Measurements from ENCODE around the gene MAPK1IP1L.

DNA sequence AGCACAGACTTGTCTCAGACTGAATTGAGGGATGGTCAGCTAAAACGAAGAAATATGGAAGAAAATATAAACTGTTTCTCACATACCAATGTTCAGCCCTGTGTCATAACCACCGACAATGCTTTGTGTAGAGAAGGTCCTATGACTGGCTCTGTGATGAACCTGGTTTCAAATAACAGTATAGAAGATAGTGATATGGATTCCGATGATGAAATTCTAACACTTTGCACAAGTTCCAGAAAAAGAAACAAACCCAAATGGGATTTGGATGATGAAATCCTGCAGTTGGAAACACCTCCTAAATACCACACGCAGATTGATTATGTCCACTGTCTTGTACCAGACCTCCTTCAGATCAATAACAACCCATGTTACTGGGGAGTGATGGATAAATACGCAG, 7.9 kb upstream of the MAPK1IP1L start:
- TF ChIP-seq, protein P1, sequence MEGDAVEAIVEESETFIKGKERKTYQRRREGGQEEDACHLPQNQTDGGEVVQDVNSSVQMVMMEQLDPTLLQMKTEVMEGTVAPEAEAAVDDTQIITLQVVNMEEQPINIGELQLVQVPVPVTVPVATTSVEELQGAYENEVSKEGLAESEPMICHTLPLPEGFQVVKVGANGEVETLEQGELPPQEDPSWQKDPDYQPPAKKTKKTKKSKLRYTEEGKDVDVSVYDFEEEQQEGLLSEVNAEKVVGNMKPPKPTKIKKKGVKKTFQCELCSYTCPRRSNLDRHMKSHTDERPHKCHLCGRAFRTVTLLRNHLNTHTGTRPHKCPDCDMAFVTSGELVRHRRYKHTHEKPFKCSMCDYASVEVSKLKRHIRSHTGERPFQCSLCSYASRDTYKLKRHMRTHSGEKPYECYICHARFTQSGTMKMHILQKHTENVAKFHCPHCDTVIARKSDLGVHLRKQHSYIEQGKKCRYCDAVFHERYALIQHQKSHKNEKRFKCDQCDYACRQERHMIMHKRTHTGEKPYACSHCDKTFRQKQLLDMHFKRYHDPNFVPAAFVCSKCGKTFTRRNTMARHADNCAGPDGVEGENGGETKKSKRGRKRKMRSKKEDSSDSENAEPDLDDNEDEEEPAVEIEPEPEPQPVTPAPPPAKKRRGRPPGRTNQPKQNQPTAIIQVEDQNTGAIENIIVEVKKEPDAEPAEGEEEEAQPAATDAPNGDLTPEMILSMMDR (IDR thresholded peaks at IDR 0.05), result no peak
- TF ChIP-seq POLR2A (IDR thresholded peaks at IDR 0.05) (no peak), POLR2AphosphoS5 (IDR thresholded peaks at IDR 0.05) (no peak)

Measured in prostate gland (tissue), 2 donors.